Spleen (tissue), 7 donors: ENCODE measurements around the gene PPP2R2D.

Source experiments
- CTCF ChIP-seq, 11 experiments: fragments of 200-600 bp in 7 of 11; fragments of 450-650 bp in 4 of 11; sonication (generic) in 4 of 11; IDR thresholded peaks in 8 of 11; conservative IDR thresholded peaks in 3 of 11; 1 replicate in 7 of 11; 2 replicates in 4 of 11; pipeline versions ENCODE4 v1.4.0 to v1.8.0; 2016 to 2021; ENCODE audit warnings: antibody characterized with exemption in 11 of 11, inconsistent platforms in 4 of 11, mild to moderate bottlenecking in 1 of 11
- POLR2A ChIP-seq, 3 donors: fragments of 450-650 bp; IDR thresholded peaks; one replicate each; pipeline ENCODE4 v1.5.1; 2017; ENCODE audit warnings: antibody characterized with exemption in 3 of 3, mild to moderate bottlenecking in 1 of 3
- POLR2AphosphoS5 ChIP-seq, 3 donors: sonication (generic); formaldehyde crosslinking; IDR thresholded peaks; one replicate each; pipeline ENCODE4 v1.5.1; 2017; ENCODE audit warnings: antibody characterized with exemption in 3 of 3
- donor health status: DM: no; HTN: no; CAD: no; lungs with moderate emphysema.
- donor health status: DM: no; HTN: no; CAD: no.
- donor health status: DM: no; HTN: no; CAD: no.

GRCh38 chr10:131996466-131997365 lies 95.9 kb downstream of the PPP2R2D start:
- no peak for TF ChIP-seq CTCF (IDR thresholded peaks at IDR 0.05 in 8 of 11, conservative IDR thresholded peaks at IDR 0.05 in 3 of 11)
- no peak for TF ChIP-seq POLR2A (IDR thresholded peaks at IDR 0.05)
- no peak for TF ChIP-seq POLR2AphosphoS5 (IDR thresholded peaks at IDR 0.05)
